GM19452 (cell line): ENCODE results near the gene COL15A1.
A peak's percentile ranks its signal among the peaks of the same experiment; 100 is the strongest.

Source experiments
- ATAC-seq: cut with Tn5 transposase; IDR thresholded peaks from one replicate; pipeline ENCODE4 v1.9.1; 2021; ENCODE audit not compliant: unreplicated experiment

The COL15A1 gene

DNA sequence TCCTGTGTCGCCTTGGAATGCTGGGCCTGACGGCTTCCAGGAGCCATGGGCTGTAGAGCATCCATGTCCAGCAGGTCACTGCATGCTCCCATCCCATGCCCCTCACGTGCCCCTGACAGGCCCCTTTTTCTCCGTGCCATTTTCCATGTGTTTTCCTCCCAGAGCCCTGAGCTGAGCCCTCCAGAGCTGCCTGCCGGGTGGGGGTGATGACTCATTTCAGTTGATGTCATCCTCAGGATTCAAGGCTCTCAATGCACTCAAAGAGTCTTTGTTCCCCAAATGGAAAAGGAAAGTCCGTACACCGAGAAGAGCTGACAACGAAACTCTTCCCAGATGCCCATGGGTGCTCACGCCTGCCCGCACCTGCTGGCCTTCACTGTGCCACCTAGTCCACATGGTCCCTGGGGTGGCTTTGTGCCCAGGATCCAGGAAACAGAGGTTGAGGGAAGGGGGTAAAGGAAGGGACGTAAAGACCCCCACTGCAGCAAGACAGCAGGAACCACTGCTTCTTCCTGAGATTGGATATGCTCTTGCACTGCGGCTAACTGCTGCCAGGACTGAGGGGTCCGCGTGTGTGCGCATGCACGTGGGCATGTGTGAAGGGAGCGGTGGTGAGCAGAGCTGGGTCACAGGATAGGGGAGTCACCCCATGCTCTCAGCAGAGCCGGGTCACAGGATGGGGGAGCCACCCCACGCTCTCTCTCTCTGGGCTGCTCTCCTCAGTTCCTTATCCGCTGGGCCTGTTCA lies 27.6 kb downstream of the COL15A1 start:
- ATAC-seq = no peak

DNA sequence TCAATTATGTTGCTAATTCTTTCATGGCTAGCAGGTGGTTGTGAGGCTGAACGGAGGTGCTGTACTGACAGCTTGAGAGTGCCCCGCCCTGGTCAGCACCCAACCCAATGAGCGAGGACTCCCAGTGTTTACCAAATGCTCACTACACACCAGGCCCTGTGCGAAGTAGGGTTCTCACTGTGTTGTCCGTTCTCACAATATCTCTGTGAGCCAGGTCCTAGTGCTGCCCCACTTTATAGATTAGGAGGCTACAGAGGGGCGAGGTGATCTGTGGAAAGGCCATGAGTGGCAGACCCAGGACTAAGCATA lies 28.2 kb downstream of the COL15A1 start:
- ATAC-seq = no peak

DNA sequence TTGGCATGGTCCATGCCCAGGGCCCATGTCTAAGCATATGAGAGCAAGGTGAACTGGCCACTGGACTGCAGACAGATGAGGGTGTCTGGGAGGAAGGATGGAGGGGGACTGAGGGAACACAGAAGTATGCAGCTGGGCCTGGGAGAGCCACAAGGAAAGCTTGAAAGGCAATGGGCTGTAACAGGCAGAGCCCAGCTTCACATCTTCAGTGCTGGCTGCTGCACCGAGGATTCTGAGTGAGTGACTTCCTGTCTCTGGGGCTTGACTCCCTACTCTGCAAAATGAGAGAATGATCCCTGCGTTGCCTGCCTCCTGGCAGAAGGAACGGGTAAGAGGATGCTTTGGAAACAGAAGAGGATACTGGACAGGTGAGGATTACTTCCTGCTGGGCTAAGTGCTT lies 29.0 kb downstream of the COL15A1 start:
- no peak for ATAC-seq

- no peak for ATAC-seq
These were observed 29.5 kb downstream of the COL15A1 start for GRCh38 chr9:98973171-98973570.

DNA sequence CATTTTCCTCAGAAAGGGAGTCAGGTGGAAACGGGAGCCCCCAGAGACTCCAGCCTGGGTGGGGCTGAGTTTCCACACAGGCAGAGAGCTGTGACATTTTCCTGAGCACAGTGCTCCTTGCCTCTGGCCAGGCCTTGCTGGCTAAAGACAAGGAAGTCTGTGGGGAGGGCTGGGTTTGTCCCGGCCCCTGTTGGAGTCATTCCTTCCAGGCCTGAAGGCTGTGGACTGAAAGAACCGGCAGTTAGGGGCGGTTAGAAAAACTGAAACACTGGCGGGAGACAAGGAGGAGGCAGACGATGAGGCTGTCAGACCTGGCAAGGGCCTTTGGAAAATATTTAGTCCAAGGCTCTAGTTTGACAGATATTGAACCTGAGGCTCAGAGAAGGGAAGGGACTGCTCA lies 29.9 kb downstream of the COL15A1 start:
- no peak for ATAC-seq

GRCh38 chr9:98974106-98974505 lies 30.4 kb downstream of the COL15A1 start:
- no peak for ATAC-seq

DNA sequence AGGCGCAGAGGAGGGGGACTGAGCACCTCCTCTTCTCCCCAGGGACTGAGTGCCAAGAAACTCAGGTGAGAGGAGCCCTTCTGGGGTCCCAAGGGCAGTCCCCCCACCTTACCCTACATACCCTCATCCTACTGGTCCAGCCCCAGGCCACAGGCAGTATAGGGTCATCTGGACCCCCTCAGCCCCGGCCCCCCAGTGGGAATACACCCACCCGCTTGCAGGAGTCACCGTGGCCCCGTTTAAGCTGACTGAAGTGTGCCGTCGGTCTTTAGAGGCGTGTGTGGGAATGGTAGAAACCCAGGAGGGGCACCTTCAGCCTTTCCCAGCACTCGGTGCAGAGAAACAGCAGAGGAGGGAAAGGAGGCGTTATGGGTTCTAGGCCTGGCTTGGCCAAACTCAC lies 30.8 kb downstream of the COL15A1 start:
- no peak for ATAC-seq

GRCh38 chr9:98974994-98975712 lies 31.4 kb downstream of the COL15A1 start:
- peak; percentile 84 for ATAC-seq

- ATAC-seq = no peak
These were observed 32.1 kb downstream of the COL15A1 start for GRCh38 chr9:98975838-98976237.

GRCh38 chr9:98977246-98977714 lies 33.6 kb downstream of the COL15A1 start:
- ATAC-seq = no peak

DNA sequence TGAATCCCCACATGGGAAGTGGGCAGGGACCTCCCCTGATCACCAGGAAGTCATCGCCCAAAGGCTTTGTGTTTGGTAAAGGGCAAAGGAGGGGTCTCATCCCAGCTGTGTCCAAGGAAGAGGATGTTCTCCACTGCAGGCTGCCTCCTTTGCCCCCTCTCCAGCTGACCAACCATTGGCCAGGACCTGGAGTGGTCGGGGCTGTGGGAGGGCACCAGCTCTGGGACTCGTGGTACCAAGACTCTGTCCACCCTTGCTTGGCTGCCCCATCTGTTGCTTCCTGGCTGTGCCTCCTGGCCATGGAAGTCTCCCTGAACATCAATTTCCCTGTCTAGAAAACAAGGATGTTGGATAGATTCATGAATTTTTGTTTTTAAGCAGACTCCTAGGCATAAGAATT lies 34.1 kb downstream of the COL15A1 start:
- no peak for ATAC-seq

- ATAC-seq = no peak
These were observed 34.5 kb downstream of the COL15A1 start for GRCh38 chr9:98978231-98978681.

DNA sequence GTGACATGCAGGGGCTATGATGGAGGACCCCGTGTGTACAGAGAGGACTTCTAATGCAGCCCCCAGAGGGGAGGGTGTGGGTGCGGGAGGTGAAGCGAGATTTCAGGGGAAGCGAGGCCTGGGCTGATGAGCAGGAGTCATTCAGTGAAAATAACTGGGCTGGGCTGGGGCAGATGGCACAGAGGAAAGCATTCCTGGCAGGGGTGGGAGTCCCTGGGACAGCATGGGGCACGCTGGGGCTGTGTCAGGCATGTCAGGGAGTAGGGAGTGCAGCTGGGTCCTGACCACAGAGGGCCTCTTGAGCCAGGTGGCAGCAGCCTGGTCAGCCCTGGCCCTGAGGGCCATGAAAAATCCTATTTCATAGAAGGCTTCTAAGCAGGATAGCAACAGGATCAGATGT lies 36.6 kb downstream of the COL15A1 start:
- no peak for ATAC-seq

GRCh38 chr9:98983295-98984268 lies 39.9 kb downstream of the COL15A1 start:
- ATAC-seq = no peak

DNA sequence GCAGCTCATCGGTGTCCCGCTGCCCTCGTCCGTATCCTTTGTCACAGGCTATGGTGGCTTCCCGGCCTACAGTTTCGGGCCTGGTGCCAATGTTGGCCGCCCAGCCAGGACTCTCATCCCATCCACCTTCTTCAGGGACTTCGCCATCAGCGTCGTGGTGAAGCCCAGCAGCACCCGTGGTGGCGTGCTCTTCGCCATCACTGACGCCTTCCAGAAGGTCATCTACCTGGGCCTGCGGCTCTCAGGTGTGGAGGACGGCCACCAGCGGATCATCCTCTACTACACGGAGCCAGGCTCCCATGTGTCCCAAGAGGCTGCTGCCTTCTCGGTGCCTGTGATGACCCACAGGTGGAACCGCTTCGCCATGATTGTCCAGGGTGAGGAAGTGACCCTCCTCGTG lies 41.9 kb downstream of the COL15A1 start:
- no peak for ATAC-seq

DNA sequence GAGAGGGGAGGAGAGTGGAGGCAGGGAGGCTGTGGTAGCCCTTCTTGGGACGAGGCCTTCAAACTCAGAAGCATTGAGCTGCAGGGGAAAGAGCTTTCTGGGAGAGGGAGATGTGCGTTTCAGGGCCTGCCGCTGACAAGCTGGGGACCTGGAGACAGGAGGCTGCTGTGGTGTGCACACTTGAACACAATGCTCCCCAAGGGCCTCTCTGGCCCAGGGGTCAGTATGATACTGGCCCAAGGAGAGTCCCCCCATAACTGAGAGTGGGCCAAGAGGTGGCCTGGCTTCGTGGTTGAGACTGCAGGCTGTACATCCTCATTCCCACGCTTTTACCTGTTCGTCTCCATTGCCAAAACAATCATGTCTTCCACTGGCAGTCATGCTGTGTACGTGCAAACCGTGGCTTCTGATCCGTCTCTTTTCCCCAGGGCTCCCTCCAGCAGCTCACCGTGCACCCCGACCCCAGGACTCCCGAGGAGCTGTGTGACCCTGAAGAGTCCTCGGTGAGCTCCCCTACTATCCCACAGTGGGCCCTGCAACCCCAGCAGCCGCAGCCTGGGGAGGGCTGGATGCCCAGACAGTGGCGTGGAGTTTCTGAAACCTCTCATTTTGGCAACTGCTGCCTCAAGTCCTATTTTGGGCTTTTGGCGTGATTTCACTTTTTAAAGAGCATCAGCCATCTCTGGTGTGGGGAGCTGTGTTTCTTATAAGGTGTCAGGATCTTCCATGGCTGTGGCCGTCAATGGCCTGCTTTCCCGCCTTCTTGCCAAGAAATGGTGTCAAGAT lies 43.4 kb downstream of the COL15A1 start:
- ATAC-seq = no peak

DNA sequence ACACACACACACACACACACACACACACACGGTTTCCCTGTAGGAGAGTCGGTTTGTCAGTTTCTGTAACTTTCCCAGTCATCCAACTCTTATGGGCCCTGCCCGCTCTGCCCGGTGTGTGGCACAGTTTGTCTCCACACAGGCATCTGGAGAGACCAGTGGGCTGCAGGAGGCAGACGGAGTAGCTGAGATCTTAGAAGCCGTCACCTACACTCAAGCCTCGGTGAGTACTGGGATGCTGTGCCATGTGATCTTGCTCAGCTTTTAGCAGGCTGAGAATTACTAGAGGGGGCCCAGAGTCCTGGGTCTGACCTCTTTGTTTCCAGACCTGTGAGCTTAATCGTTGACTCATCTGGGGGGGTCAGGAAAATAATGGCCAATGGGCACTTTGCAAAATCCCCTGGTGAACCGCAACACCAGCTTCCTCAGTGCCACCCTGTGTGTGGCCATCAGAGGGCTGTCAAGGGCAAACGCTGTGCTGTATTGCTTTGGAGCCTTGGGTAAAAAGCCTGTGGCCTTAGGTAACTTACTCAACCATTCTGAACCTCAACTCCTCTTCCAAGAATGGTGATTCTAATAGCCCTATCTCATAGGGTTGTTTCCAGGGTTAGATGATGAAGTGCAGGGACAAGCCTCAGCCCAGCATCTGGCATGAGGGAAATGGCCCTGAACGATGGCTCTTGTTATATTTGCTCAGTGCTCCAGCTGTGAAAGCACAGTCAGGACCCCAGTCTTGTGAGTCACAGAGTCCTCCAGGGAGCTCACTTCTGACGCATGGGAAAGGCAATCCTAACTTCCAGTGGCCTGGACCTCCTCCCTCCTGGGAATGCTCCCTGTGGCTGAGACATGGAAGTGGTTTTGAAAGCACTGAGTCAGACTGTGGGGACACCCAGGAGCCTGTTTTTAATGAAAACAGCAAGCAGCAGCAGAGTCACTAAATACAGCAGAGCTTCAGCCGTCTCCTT lies 45.6 kb downstream of the COL15A1 start:
- ATAC-seq = no peak

- no peak for ATAC-seq
These were observed 46.6 kb downstream of the COL15A1 start for GRCh38 chr9:98990181-98990870.
